ENCODE results near the gene ASGR1. TPM values are rescaled to one million over a fixed set of nuclear protein-coding genes. Genes with fewer than 3 reads are reported as not detected.

Gene ASGR1
- total and polyA plus RNA-seq, 8 donors = 2.4 to 13.0 (median 10.0) TPM

DNA sequence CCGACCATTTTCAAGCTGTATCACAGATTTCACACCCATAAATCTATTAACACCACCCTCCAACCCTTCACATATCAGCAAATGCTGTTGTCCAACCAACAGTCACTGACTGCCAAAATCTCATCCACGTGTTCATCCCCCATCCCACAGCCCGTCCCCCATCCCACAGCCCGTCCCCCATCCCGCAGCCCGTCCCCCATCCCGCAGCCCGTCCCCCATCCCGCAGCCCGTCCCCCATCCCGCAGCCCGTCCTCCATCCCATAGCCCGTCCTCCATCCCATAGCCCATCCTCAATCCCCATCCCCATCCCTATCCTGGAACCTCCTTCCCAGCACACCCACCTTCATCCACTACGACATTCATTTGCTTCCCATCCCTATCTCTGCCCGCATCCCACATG lies 26.4 kb upstream of the ASGR1 start:
- H3K36me3 ChIP-seq = peaks cover 0 to 29% of the 10 kb centered on the region in 2 donors
- intact Hi-C loops (cut with DNase I) = no loop called here
- no peak for ATAC-seq
- no peaks in the 10 kb centered on the region for H3K27me3 ChIP-seq
- peaks cover 0 to 11% of the 10 kb centered on the region in 2 donors for H3K4me1 ChIP-seq
- no peak for DNase-seq
- no peaks in the 10 kb centered on the region for H3K9me3 ChIP-seq
- H3K4me3 ChIP-seq = peak overlapping the region; percentile 43 to 53
- peak overlapping the region in 1 of 2 donors; percentile 41 for H3K27ac ChIP-seq
- TF ChIP-seq, protein P1, sequence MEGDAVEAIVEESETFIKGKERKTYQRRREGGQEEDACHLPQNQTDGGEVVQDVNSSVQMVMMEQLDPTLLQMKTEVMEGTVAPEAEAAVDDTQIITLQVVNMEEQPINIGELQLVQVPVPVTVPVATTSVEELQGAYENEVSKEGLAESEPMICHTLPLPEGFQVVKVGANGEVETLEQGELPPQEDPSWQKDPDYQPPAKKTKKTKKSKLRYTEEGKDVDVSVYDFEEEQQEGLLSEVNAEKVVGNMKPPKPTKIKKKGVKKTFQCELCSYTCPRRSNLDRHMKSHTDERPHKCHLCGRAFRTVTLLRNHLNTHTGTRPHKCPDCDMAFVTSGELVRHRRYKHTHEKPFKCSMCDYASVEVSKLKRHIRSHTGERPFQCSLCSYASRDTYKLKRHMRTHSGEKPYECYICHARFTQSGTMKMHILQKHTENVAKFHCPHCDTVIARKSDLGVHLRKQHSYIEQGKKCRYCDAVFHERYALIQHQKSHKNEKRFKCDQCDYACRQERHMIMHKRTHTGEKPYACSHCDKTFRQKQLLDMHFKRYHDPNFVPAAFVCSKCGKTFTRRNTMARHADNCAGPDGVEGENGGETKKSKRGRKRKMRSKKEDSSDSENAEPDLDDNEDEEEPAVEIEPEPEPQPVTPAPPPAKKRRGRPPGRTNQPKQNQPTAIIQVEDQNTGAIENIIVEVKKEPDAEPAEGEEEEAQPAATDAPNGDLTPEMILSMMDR (IDR thresholded peaks at IDR 0.05) = no peak

DNA sequence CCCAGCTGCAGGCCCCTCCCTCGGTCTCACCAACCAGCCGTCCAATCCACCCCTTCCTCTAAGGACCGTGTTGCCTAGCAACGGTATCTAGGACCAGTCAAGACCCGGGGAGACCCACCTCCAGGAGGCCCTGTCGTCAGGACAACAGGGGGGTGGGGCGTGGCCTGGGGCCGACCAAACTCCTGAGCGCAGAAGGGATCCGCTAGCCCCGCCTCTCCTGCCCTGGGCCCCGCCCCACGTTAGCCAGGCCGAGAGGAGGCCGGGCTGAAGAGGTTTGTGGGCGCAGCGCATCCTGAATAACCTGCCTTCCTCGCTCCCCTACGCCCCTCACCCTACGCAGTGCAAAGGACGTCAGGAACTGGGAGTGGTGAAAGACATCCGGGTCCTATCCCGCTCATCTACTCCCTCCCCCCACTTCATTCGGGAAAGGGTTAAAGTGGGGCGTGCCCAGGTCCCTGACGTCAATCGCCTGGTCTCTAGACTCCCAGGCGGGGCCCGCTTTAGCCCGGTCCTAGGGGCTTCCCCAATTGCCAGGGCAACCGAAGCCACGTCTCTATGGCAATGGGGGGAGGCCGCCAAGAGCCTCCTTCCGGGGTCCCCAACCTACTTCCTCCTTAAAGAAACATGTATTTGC lies 25.8 kb upstream of the ASGR1 start:
- ATAC-seq = peak; percentile 91
- Histone ChIP-seq H3K27ac (peak overlapping the region; percentile 19 to 41), H3K27me3 (no peaks in the 10 kb centered on the region), H3K4me1 (peaks cover 0 to 11% of the 10 kb centered on the region in 2 donors), H3K36me3 (peaks cover 0 to 29% of the 10 kb centered on the region in 2 donors), H3K4me3 (peak overlapping the region; percentile 43 to 53), H3K9me3 (no peaks in the 10 kb centered on the region)
- TF ChIP-seq, protein P1 (IDR thresholded peaks at IDR 0.05) = no peak
- DNase-seq = peak; percentile 82 to 95 (median 88)
- intact Hi-C loops (cut with DNase I) = no loop called here

DNA sequence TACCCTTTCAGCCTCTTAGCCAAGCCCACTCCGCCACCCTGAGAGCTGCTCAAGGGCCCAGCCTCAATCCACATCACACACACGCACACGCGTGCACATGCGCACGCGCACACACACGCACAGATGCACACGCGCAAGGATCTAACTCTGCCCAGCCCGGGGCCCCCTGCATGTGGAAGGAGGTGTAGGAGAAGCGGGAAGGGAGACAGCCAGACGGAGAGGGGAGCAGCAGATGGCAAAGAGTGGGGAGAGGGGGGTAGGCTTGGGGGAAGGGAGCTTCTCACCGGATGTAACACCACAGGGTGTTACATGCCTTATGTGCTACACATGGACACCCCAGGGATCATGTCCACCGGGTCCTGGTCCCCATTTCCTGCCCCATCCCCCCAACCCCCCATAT lies 25.2 kb upstream of the ASGR1 start:
- ATAC-seq (peak; percentile 3), DNase-seq (no peak)
- Histone ChIP-seq H3K27ac (peak overlapping the region in 1 of 2 donors; percentile 41), H3K4me1 (peaks cover 0 to 11% of the 10 kb centered on the region in 2 donors), H3K9me3 (no peaks in the 10 kb centered on the region), H3K27me3 (no peaks in the 10 kb centered on the region), H3K36me3 (peaks cover 0 to 29% of the 10 kb centered on the region in 2 donors), H3K4me3 (peak overlapping the region in 1 of 2 donors; percentile 43)
- intact Hi-C loops (cut with DNase I) = no loop called here
- TF ChIP-seq, protein P1 (IDR thresholded peaks at IDR 0.05) = no peak

DNA sequence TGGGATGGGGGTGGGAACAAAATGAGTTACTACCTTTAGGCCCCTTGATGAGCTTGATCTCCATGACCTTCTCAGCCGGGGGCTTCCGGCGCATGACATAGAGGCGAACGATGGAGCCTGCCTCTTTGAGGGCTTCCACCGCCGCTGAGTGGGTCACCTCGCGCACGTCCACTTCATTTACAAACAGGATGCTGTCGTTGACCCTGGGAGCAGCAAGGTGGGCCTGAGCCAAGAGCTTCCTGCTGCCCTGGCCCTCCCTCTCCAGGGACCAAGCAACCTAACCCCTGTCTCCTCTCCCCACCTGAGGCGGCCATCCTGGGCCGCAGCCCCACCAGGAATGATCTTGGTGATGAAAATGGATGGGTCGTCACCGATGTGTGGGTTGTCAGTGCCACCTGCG lies 24.2 kb upstream of the ASGR1 start:
- no peak for ATAC-seq
- H3K4me1 ChIP-seq = peaks cover 0 to 11% of the 10 kb centered on the region in 2 donors
- intact Hi-C loops (cut with DNase I) = no loop called here

More for the DNA sequence above, 24.2 kb upstream of the ASGR1 start:
- Histone ChIP-seq H3K27me3 (no peaks in the 10 kb centered on the region), H3K9me3 (no peaks in the 10 kb centered on the region), H3K27ac (no peak overlapping the region), H3K4me3 (no peak overlapping the region), H3K36me3 (peaks cover 0 to 29% of the 10 kb centered on the region in 2 donors)
- no peak for DNase-seq
- TF ChIP-seq, protein P1 (IDR thresholded peaks at IDR 0.05) = no peak

Measured in left lung (tissue), 10 donors.